Upper lobe of left lung (tissue), 4 donors: ENCODE results near the gene PAK5.

ENCODE experiments used
- POLR2A ChIP-seq, 4 donors: fragments of 450-650 bp; IDR thresholded peaks; one replicate each; pipeline ENCODE4 v1.5.1; 2016 to 2017; ENCODE audit warnings: antibody characterized with exemption in 4 of 4, mild to moderate bottlenecking in 2 of 4
- POLR2AphosphoS5 ChIP-seq, 2 donors: sonication (generic); formaldehyde crosslinking; IDR thresholded peaks; one replicate each; pipeline ENCODE4 v1.5.1; 2017; ENCODE audit warnings: antibody characterized with exemption in 2 of 2
- TF ChIP-seq, protein P1 (sequence below), 6 experiments: fragments of 450-650 bp in 4 of 6; fragments of 200-600 bp in 2 of 6; sonication (generic) in 2 of 6; IDR thresholded peaks; one replicate each; pipeline ENCODE4 v1.5.1; 2016 to 2019; ENCODE audit warnings: antibody characterized with exemption in 6 of 6

DNA sequence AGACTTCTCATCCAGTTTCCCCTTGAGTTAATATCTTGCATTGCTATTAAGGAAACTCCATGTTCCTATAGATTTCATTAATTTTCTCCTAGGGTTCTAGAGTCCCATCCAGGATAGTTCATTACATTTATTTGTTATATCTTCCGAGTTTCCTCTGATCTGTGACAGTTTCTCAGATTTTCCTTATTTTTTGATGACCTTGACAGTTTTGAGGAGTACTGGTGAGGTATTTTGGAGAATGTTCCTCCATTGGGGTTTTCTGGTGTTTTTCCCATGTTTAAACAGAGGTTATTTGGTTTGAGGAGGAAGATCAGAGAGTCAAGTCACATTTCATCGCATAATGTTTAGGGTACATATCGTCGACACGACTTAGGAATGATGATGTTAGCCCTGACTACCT lies 256.7 kb downstream of the PAK5 start:
- TF ChIP-seq POLR2A (IDR thresholded peaks at IDR 0.05) (no peak), POLR2AphosphoS5 (IDR thresholded peaks at IDR 0.05) (no peak)
- TF ChIP-seq, protein P1, sequence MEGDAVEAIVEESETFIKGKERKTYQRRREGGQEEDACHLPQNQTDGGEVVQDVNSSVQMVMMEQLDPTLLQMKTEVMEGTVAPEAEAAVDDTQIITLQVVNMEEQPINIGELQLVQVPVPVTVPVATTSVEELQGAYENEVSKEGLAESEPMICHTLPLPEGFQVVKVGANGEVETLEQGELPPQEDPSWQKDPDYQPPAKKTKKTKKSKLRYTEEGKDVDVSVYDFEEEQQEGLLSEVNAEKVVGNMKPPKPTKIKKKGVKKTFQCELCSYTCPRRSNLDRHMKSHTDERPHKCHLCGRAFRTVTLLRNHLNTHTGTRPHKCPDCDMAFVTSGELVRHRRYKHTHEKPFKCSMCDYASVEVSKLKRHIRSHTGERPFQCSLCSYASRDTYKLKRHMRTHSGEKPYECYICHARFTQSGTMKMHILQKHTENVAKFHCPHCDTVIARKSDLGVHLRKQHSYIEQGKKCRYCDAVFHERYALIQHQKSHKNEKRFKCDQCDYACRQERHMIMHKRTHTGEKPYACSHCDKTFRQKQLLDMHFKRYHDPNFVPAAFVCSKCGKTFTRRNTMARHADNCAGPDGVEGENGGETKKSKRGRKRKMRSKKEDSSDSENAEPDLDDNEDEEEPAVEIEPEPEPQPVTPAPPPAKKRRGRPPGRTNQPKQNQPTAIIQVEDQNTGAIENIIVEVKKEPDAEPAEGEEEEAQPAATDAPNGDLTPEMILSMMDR (IDR thresholded peaks at IDR 0.05) = no peak
